Ramos (cell line): ENCODE data around the gene AFAP1L1.
"Not testable (repeated sequence)": the region's sequence is repeated elsewhere in the genome, so short reads cannot be mapped to it uniquely, and the experiment has no call there.

ENCODE experiments used
- in situ Hi-C: fragments of 300-500 bp; cut with MboI; formaldehyde crosslinking; loops from one replicate; pipeline ENCODE4 v1.14.3; 2022; ENCODE audit warnings: low sequenced_read_pairs; ENCODE audit not compliant: unreplicated experiment

AFAP1L1 gene

DNA sequence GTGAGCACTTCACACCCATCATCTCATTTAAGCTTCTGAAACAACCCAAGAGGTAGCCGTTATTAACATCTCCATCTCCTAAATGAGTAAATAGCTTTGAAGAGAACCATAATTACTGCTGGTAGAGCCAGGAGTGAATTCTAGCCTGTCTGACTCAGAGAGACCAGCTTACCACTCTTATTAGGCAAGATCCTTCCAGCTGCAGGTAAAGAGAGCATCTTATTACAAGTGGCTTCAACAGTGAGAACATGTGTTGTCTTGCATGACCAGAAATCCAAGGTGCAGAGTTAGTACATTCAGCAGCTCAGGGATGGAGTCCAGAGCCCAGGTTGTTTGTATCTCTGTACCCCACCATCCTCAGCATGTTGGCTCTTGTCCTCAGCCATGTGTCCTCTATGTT is 10.9 kb upstream of the AFAP1L1 start:
- in situ Hi-C loops: no loop called here

DNA sequence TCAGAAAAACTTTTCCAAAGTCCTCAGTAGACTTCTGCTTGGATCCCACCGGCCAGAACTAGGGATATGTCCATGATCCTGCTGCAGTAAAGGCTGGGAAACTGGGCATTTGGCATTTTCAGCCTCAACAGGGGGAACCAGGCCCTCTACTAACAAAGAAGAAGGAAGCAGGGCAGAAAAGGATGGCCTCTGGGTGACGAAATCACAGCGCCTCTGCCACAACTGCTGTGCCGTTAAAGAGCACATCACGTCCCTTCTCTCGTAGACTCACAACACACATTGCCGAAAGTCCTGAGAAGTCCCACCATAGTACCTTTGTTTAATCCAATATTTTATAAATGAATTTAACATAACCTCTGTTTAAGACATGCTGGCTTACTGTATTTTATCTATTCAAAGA is 10.4 kb upstream of the AFAP1L1 start:
- in situ Hi-C loops: no loop called here

DNA sequence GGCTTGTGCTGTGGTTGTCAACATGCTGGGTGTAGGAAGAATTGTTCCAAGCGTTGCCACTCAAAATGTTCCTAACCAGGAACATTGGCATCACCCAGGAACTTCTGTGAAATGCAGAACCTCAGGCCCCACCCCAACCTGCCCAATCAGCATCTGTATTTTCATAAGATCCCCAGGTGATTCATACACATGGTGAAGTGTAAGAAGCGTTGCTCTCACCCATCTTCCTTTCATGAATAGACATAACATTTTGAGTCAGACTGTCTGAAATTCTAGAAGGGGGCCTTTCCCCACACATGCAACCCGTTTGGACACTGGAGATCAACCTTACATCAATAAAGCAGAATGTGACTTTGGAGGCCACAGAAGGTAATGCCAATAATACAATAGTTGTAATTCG is 9.3 kb upstream of the AFAP1L1 start:
- in situ Hi-C loops: no loop called here

- in situ Hi-C loops: no loop called here
Observed at GRCh38 chr5:149264439-149265067, 7.1 kb upstream of the AFAP1L1 start.

DNA sequence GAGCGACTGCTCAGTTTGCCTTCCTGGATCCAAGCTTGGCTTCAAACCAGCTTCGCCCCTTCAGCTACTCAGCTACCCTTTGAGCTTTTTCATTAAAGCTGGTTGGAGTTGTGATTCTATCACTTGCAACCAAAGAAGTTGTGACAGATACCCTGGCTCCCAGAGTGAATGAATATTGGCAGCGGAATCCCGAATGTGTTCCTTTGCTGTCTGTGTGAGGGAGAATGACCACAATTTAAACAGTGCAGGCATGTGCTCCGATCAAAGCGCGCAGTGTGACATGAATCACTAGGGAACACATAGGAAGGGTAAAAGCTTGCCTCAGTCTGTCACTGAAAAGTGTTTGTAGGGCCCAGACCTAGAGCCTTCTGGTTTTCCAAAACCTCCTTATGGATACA is 6.6 kb upstream of the AFAP1L1 start:
- in situ Hi-C loops: no loop called here

DNA sequence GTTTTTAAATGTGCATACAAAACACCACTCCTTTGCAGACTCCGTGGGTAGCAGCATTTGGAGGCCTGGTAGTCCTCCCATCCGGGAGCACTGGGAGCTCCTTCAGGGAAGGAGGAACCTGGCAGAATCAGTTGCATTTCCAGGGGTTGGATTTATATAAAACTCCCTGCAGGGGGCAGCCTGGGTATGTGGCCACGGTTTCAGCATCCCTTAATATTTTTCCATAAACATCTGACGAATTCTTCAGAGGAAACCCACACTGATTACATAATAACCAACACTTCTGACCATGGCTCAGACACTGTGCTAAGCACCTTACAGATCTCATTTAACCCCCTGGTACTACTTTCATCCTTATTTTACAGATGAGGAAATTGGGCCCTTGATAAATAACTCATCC is 6.1 kb upstream of the AFAP1L1 start:
- in situ Hi-C loops: no loop called here

GRCh38 chr5:149267241-149267973 is 4.3 kb upstream of the AFAP1L1 start:
- in situ Hi-C loops: no loop called here

DNA sequence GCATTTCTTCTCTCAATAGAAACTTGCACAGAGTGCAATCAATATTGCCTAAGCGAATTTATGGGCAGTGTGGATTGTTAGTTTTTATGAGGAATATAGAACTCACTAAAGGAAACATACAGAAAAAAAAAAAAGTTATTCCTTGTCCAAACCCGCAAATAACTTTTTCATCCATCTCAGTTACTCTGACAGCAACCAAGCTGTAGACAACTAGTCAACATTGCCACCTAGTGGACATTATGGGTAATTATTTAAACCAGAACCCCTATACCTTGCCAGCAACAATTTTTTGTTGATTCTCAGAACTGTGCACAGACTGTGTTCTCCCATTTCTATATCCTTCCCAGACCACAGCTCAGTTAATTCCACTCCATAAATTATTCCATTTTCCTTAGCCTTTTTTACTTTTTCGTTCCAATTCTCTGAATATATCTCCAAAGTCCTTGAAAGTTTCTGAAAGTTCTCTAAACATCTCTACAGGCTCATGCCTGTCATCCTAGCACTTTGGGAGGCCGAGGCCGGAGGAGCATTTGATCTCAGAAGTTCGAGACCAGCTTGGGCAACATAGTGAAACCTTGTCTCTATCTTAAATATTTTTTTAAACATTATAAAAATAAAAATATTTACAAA is 2.6 kb upstream of the AFAP1L1 start:
- in situ Hi-C loops: no loop called here

GRCh38 chr5:149271195-149271715 is 404 bp upstream of the AFAP1L1 start:
- in situ Hi-C loops: no loop called here

- in situ Hi-C loops: not testable (repeated sequence)
Observed at GRCh38 chr5:149272781-149273180, 1.1 kb downstream of the AFAP1L1 start.

DNA sequence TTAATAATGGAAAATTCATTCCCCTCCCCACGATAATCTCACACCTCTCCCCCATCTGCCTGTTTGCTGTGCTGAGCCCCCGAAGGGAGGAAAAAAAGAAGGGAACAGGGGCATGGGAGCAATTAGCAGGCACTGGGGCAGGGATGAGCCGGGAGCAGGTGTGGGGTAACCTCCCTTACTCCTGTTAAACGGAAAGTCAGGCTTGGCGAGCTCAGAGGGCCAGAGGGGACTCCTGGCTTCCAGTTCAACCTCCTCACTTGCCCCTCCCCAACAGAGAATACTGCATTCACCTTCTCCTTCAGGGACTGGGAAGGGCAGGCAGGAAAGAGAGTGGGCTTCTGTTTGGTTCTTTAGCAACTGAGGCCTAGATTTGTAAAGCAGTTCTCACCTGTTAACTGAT is 1.6 kb downstream of the AFAP1L1 start:
- in situ Hi-C loops: no loop called here

- in situ Hi-C loops: no loop called here
Observed at GRCh38 chr5:149273950-149274349, 2.3 kb downstream of the AFAP1L1 start.

DNA sequence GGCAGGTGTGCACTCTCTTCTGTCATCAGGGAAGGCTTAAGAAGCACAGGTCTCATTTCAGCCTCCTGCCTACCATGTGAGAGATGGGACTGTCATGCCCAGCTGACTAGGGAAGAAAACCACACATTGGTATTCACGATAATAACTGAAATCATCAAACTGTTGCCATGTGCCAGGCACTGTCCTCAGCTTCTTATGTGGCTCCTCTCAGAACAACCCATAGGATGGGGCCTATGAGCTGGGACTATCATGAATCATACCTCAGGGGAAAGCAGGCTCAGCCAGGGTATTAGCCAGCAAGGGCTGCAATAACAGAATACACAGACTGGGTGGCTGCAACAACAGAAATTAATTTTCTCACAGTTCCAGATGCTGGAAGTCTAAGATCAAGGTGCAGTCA is 3.3 kb downstream of the AFAP1L1 start:
- in situ Hi-C loops: no loop called here

GRCh38 chr5:149277801-149278200 is 6.1 kb downstream of the AFAP1L1 start:
- in situ Hi-C loops: no loop called here

- in situ Hi-C loops: no loop called here
Observed at GRCh38 chr5:149278451-149279210, 7.0 kb downstream of the AFAP1L1 start.

DNA sequence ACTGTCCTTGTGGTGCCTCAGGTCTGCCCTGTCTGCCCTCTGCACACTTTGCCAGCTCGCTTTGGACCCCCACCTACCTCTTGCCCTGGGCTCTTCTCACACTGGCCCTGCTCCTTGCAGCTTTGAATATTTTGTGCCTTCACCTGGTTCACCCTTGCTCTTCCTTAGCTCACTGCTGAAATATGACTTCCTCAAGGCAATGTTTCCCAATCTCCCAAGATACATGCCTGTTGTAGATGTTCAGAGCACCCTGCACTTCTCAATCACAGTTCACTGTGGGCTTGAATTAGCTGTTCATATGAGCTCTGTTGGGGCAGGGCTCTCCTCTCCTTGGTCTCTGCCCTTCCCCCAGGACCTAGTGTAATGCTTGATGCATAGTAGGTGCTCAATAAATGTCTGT is 8.0 kb downstream of the AFAP1L1 start:
- in situ Hi-C loops: no loop called here

- in situ Hi-C loops: no loop called here
Observed at GRCh38 chr5:149280124-149280523, 8.5 kb downstream of the AFAP1L1 start.

- in situ Hi-C loops: no loop called here
Observed at GRCh38 chr5:149280802-149281201, 9.1 kb downstream of the AFAP1L1 start.

DNA sequence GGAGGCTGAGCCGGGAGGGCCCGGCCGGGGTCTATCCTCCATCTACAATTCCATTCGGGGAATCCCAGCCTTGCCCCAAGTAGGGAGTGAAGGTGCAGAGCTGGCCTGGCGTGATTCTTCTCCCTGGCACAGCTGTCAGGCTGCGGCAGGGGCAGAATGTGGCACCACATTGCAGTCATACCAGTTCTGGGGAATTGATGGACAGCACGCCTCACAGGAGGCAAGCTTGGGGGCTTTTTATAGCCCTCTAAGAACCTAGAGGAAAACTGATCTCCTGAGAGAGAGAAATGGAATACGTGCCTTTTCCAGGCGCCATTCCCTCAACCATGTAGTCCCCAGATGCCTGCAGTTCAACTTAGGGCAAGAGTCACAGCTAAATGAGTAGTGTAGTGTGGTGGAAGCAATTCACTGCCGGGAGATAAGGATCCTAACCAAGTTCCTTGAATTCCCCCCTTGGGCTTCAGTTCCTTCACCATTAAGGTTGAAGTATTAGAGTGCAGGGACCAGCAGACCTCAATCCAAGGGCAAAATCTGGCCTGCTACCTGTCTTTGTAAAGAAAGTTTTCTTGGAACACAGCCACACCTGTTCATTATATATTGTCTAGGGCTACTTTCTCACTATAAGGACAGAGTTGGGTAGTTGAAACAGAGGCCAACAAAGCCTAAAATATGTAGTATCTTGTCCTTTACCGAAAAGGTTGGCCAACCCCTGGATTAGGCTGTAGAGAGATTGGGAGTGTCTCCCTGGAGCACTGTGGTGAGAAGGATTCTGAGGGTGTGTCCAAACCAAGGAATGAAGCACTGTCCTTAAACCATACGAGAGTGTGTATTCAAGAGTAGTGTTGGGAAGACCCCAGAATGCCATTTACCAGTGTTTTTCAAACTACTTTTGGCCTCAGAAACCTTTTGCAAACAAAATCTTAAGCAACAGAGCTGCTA is 10.6 kb downstream of the AFAP1L1 start:
- in situ Hi-C loops: no loop called here

GRCh38 chr5:149282966-149283332 is 11.3 kb downstream of the AFAP1L1 start:
- in situ Hi-C loops: no loop called here
